Astrocyte (in vitro differentiated cells and primary cell): Measurements from ENCODE around the gene FDPS.

Source experiments
- CTCF ChIP-seq: IDR thresholded peaks from 2 replicates; pipeline ENCODE4 v1.5.1; 2011; ENCODE audit warnings: low read depth, mild to moderate bottlenecking, inconsistent platforms, low read length, moderate library complexity; ENCODE audit not compliant: insufficient read depth
- EZH2 ChIP-seq: IDR thresholded peaks from 2 replicates; pipeline ENCODE4 v1.6.1; 2012; ENCODE audit warnings: mild to moderate bottlenecking, low read length, inconsistent platforms; ENCODE audit not compliant: insufficient read depth

GRCh38 chr1:155284476-155284875 lies 24.2 kb upstream of the FDPS start:
- TF ChIP-seq CTCF (no peak), EZH2 (no peak)
